HepG2 (cell line): ENCODE data around the gene PPDPF. TPM values are rescaled to one million over a fixed set of nuclear protein-coding genes. Genes with fewer than 3 reads are reported as not detected.

ENCODE experiments used
- HMGXB3 ChIP-seq: sonication (generic); formaldehyde crosslinking; IDR thresholded peaks from 2 replicates; pipeline ENCODE4 v1.4.0; 2020; ENCODE audit warnings: missing genetic modification reagents, borderline replicate concordance
- KLF6 ChIP-seq: IDR thresholded peaks from 2 replicates; pipeline ENCODE4 v1.8.0; 2016; ENCODE audit warnings: missing biosample characterization, missing genetic modification reagents
- MED8 ChIP-seq: sonication (generic); formaldehyde crosslinking; IDR thresholded peaks from 2 replicates; pipeline ENCODE4 v1.8.1; 2023; ENCODE audit warnings: mild to moderate bottlenecking, missing genetic modification reagents; ENCODE audit not compliant: insufficient replicate concordance
- NFE2 ChIP-seq: sonication (generic); formaldehyde crosslinking; IDR thresholded peaks from 2 replicates; pipeline ENCODE4 v1.4.0; 2020; ENCODE audit warnings: missing genetic modification reagents
- NFE2L1 ChIP-seq: sonication (generic); formaldehyde crosslinking; IDR thresholded peaks from 2 replicates; pipeline ENCODE4 v1.4.0; 2020; ENCODE audit warnings: missing genetic modification reagents, mild to moderate bottlenecking, borderline replicate concordance
- PITX1 ChIP-seq: sonication (generic); formaldehyde crosslinking; IDR thresholded peaks from 2 replicates; pipeline ENCODE4 v1.5.1; 2020; ENCODE audit warnings: mild to moderate bottlenecking, missing genetic modification reagents
- RBFOX2 ChIP-seq: fragments of 200-400 bp; formaldehyde crosslinking; IDR thresholded peaks from 2 replicates; pipeline ENCODE4 v1.6.1; 2017; ENCODE audit warnings: low read depth, mild to moderate bottlenecking, low read length
- RERE ChIP-seq: IDR thresholded peaks from 2 replicates; pipeline ENCODE4 v1.6.1; 2016; ENCODE audit warnings: low read depth, missing genetic modification reagents, missing compliant biosample characterization
- RFXAP ChIP-seq: sonication (generic); formaldehyde crosslinking; IDR thresholded peaks from 2 replicates; pipeline ENCODE4 v1.4.0; 2020; ENCODE audit warnings: missing genetic modification reagents, borderline replicate concordance
- ZFP1 ChIP-seq: IDR thresholded peaks from 2 replicates; pipeline ENCODE4 v1.6.1; 2016
- ZMYM4 ChIP-seq: sonication (generic); formaldehyde crosslinking; IDR thresholded peaks from 2 replicates; pipeline ENCODE4 v1.8.1; 2023; ENCODE audit warnings: mild to moderate bottlenecking, missing genetic modification reagents
- ZNF30 ChIP-seq: sonication (generic); formaldehyde crosslinking; IDR thresholded peaks from 2 replicates; pipeline ENCODE4 v1.5.0; 2020; ENCODE audit warnings: mild to moderate bottlenecking, missing genetic modification reagents
- ZNF572 ChIP-seq: sonication (generic); formaldehyde crosslinking; IDR thresholded peaks from 2 replicates; pipeline ENCODE4 v1.5.1; 2020; ENCODE audit warnings: mild to moderate bottlenecking, missing genetic modification reagents
- ZNF740 ChIP-seq: sonication (generic); formaldehyde crosslinking; IDR thresholded peaks from 2 replicates; pipeline ENCODE4 v1.4.0; 2020; ENCODE audit warnings: missing genetic modification reagents
- ZNF776 ChIP-seq: sonication (generic); formaldehyde crosslinking; IDR thresholded peaks from 2 replicates; pipeline ENCODE4 v1.4.0; 2020; ENCODE audit warnings: mild to moderate bottlenecking, missing genetic modification reagents
- polyA plus RNA-seq, 8 experiments: library from polyadenylated mRNA; depleted of rRNA in 3 of 8; stranded (reverse) in 7 of 8; unstranded in 1 of 8; fragments of >200 nt; fragmentation: Illumina TruSeq in 4 of 8; extraction: Trizol in 4 of 8; gene quantifications; 2 replicates each; pipeline versions ENCODE4 v1.2.1 to v1.2.3, GENCODE V29; 2011 to 2016; ENCODE audit warnings: low read depth in 4 of 8, missing spikeins in 1 of 8, mixed read lengths in 1 of 8; ENCODE audit not compliant: insufficient read depth in 1 of 8
- total RNA-seq, 5 experiments: library from RNA; depleted of rRNA; stranded (reverse); fragments of >200 nt; fragmentation: Illumina TruSeq; extraction: Trizol; gene quantifications; 2 replicates each; pipeline ENCODE4 v1.2.3, GENCODE V29; 2016; ENCODE audit warnings: low read depth in 1 of 5
- TF ChIP-seq, protein P1 (sequence below): sonication (generic); formaldehyde crosslinking; IDR thresholded peaks from 2 replicates; pipeline ENCODE4 v1.4.0; 2020; ENCODE audit warnings: missing genetic modification reagents, borderline replicate concordance
- TF ChIP-seq, protein P2 (sequence below): sonication (generic); formaldehyde crosslinking; IDR thresholded peaks from 2 replicates; pipeline ENCODE4 v1.5.0; 2020; ENCODE audit warnings: missing genetic modification reagents

Gene PPDPF
- total and polyA plus RNA-seq, 2 of the 13 experiments (the other 11 are each of a cell fraction or from before 2014, with no cell fraction given): 1.8 to 7.0 TPM

DNA sequence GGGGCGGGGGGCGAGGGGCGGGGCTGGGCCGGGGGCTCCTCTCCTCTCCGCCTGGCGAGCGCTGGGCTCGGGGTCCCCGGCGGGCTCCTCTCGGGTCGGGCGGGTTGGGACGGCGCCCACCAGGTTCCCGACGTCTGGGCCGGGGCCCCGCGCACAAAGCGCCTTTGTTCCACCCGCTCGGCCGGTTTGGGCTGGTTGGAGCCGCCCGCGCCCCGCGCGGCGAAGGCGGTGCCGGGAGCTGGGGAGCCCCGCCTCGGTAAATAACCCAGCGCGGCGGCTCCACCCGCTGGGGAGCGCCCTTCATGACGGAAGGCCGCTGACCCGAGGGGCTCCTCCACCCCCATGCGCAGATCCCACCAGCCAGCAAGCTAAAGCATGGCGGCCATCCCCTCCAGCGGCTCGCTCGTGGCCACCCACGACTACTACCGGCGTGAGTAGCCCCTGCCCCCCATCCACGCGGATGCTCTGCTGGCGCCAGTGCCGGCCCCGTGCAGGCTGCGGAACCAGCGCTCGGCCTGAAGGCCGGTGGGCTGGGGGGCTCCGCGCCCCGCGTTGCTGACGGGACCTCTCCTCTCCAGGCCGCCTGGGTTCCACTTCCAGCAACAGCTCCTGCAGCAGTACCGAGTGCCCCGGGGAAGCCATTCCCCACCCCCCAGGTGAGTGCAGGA lies 503 bp downstream of the PPDPF start (continued):
- TF ChIP-seq RERE (CRISPR knock-in tag) (no peak), RBFOX2 (peak; percentile 42; the same call in 1 of the 2 replicates), RFXAP (CRISPR knock-in tag) (peak; percentile 14; the same call in 1 of the 2 replicates), NFE2L1 (CRISPR knock-in tag) (0 out of 2 replicates have a peak, but pooled peaks have one; percentile 58), ZMYM4 (CRISPR knock-in tag) (no peak), PITX1 (CRISPR knock-in tag) (0 out of 2 replicates have a peak, but pooled peaks have one; percentile 45), KLF6 (0 out of 2 replicates have a peak, but pooled peaks have one; percentile 25), HMGXB3 (CRISPR knock-in tag) (no peak), MED8 (peak; percentile 28), ZFP1 (CRISPR knock-in tag) (no peak), NFE2 (CRISPR knock-in tag) (no peak), ZNF572 (CRISPR knock-in tag) (no peak), ZNF776 (CRISPR knock-in tag) (0 out of 2 replicates have a peak, but pooled peaks have one; percentile 33), ZNF740 (CRISPR knock-in tag) (no peak), ZNF30 (CRISPR knock-in tag) (no peak)
- TF ChIP-seq, protein P1, sequence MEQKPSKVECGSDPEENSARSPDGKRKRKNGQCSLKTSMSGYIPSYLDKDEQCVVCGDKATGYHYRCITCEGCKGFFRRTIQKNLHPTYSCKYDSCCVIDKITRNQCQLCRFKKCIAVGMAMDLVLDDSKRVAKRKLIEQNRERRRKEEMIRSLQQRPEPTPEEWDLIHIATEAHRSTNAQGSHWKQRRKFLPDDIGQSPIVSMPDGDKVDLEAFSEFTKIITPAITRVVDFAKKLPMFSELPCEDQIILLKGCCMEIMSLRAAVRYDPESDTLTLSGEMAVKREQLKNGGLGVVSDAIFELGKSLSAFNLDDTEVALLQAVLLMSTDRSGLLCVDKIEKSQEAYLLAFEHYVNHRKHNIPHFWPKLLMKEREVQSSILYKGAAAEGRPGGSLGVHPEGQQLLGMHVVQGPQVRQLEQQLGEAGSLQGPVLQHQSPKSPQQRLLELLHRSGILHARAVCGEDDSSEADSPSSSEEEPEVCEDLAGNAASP (CRISPR knock-in tag): no peak
- TF ChIP-seq, protein P2, sequence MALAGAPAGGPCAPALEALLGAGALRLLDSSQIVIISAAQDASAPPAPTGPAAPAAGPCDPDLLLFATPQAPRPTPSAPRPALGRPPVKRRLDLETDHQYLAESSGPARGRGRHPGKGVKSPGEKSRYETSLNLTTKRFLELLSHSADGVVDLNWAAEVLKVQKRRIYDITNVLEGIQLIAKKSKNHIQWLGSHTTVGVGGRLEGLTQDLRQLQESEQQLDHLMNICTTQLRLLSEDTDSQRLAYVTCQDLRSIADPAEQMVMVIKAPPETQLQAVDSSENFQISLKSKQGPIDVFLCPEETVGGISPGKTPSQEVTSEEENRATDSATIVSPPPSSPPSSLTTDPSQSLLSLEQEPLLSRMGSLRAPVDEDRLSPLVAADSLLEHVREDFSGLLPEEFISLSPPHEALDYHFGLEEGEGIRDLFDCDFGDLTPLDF (CRISPR knock-in tag): no peak
